Activated T-helper 1 cell treated with Interleukin-2 at 50 U/mL for 16 hours (primary cell): ENCODE results near the gene HEATR5B.
"Not testable (repeated sequence)": the region's sequence is repeated elsewhere in the genome, so short reads cannot be mapped to it uniquely, and the experiment has no call there.

Experiments used
- DNase-seq: peaks from one replicate; pipeline ENCODE4 v3.0.0-alpha.2; 2020; ENCODE audit warnings: low read depth

The HEATR5B gene

GRCh38 chr2:36941867-36942266 lies 142.3 kb downstream of the HEATR5B start:
- DNase-seq = no peak

- not testable (repeated sequence) for DNase-seq
Measured at GRCh38 chr2:36936526-36936925, 147.6 kb downstream of the HEATR5B start.

GRCh38 chr2:36931688-36932087 lies 152.5 kb downstream of the HEATR5B start:
- DNase-seq = not testable (repeated sequence)
